Neural cell (in vitro differentiated cells): ENCODE results near the gene FASLG. TPM values are rescaled to one million over a fixed set of nuclear protein-coding genes. Genes with fewer than 3 reads are reported as not detected.

Experiments used
- H2AFZ ChIP-seq: fragments of 200-600, 300-800 bp; sonication (generic), shearing (Covaris generic); 2 replicates; pipeline ENCODE4 v1.6.0; 2014; ENCODE audit warnings: low read depth, mild to moderate bottlenecking, antibody characterized with exemption, low read length, moderate library complexity
- H3F3A ChIP-seq: fragments of 200-600 bp; shearing (Covaris generic); 2 replicates; pipeline ENCODE4 v1.6.1; 2016; ENCODE audit warnings: mild to moderate bottlenecking, moderate library complexity, mixed read lengths, antibody characterized with exemption, low read length; ENCODE audit not compliant: insufficient read depth, poor library complexity, severe bottlenecking
- H3K27ac ChIP-seq: fragments of 200-600, 300-800 bp; sonication (generic), shearing (Covaris generic); 2 replicates; pipeline ENCODE4 v1.5.1; 2014; ENCODE audit warnings: mild to moderate bottlenecking, low read length, moderate library complexity
- H3K27me3 ChIP-seq: fragments of 300-800, 200-600 bp; sonication (generic), shearing (Covaris generic); 2 replicates; pipeline ENCODE4 v1.6.0; 2014; ENCODE audit warnings: mild to moderate bottlenecking, low read depth, low read length, moderate library complexity; ENCODE audit not compliant: insufficient read depth
- H3K36me3 ChIP-seq: fragments of 300-800, 200-600 bp; sonication (generic), shearing (Covaris generic); 2 replicates; pipeline ENCODE4 v1.5.1; 2014; ENCODE audit warnings: mild to moderate bottlenecking, antibody characterized with exemption, low read length, moderate library complexity; ENCODE audit not compliant: insufficient read depth
- H3K4me2 ChIP-seq: fragments of 300-800, 200-600 bp; sonication (generic), shearing (Covaris generic); 2 replicates; pipeline ENCODE4 v1.6.0; 2014; ENCODE audit warnings: mild to moderate bottlenecking, low read length
- H3K4me3 ChIP-seq: fragments of 300-800, 200-600 bp; sonication (generic), shearing (Covaris generic); 2 replicates; pipeline ENCODE4 v1.5.1; 2014; ENCODE audit warnings: mild to moderate bottlenecking, low read length, moderate library complexity
- H3K79me2 ChIP-seq: fragments of 200-600 bp; shearing (Covaris generic); replicated peaks from 2 replicates; pipeline ENCODE4 v1.6.0; 2014; ENCODE audit warnings: mild to moderate bottlenecking, low read length, moderate library complexity; ENCODE audit not compliant: insufficient read depth
- H3K9ac ChIP-seq: fragments of 300-800, 200-600 bp; sonication (generic), shearing (Covaris generic); 2 replicates; pipeline ENCODE4 v1.6.1; 2016; ENCODE audit warnings: mild to moderate bottlenecking, low read length, mixed read lengths
- H3K9me2 ChIP-seq: fragments of 200-600 bp; shearing (Covaris generic); 2 replicates; pipeline ENCODE4 v1.6.1; 2016; ENCODE audit warnings: mild to moderate bottlenecking, low read length, mixed read lengths; ENCODE audit not compliant: insufficient read depth
- H3K9me3 ChIP-seq: fragments of 200-600, 300-800 bp; sonication (generic), shearing (Covaris generic); 2 replicates; pipeline ENCODE4 v1.6.1; 2016; ENCODE audit warnings: mild to moderate bottlenecking, mixed run types, low read length, moderate library complexity, mixed read lengths
- H4K20me1 ChIP-seq: fragments of 200-600 bp; shearing (Covaris generic); 2 replicates; pipeline ENCODE4 v1.6.1; 2016; ENCODE audit warnings: mild to moderate bottlenecking, mixed run types; ENCODE audit not compliant: insufficient read depth
- CTCF ChIP-seq: fragments of 450-650 bp; IDR thresholded peaks from 2 replicates; pipeline ENCODE4 v1.5.1; 2014; ENCODE audit warnings: antibody characterized with exemption, mild to moderate bottlenecking, moderate library complexity; ENCODE audit not compliant: poor library complexity, severe bottlenecking
- EP300 ChIP-seq: fragments of 450-650 bp; conservative IDR thresholded peaks from 2 replicates; pipeline ENCODE4 v1.6.1; 2014; ENCODE audit warnings: antibody characterized with exemption, mild to moderate bottlenecking, moderate library complexity; ENCODE audit not compliant: poor library complexity, severe bottlenecking
- EZH2 ChIP-seq: fragments of 200-600, 300-800 bp; shearing (Covaris generic), sonication (generic); IDR thresholded peaks from 2 replicates; pipeline ENCODE4 v1.6.1; 2014; ENCODE audit warnings: antibody characterized with exemption, low read length, borderline replicate concordance, mild to moderate bottlenecking; ENCODE audit not compliant: insufficient read depth, poor library complexity, severe bottlenecking
- MXI1 ChIP-seq: fragments of 450-650 bp; conservative IDR thresholded peaks from 2 replicates; pipeline ENCODE4 v1.6.1; 2014; ENCODE audit warnings: antibody characterized with exemption, mild to moderate bottlenecking; ENCODE audit not compliant: poor library complexity, severe bottlenecking
- POLR2AphosphoS5 ChIP-seq: IDR thresholded peaks from 2 replicates; pipeline ENCODE4 v1.6.1; 2012
- RAD21 ChIP-seq: fragments of 450-650 bp; conservative IDR thresholded peaks from 2 replicates; pipeline ENCODE4 v1.6.1; 2014; ENCODE audit warnings: antibody characterized with exemption, mild to moderate bottlenecking, moderate library complexity
- REST ChIP-seq: IDR thresholded peaks from 2 replicates; pipeline ENCODE4 v1.6.1; 2012; ENCODE audit warnings: borderline replicate concordance
- SMC3 ChIP-seq: fragments of 450-650 bp; conservative IDR thresholded peaks from 2 replicates; pipeline ENCODE4 v1.6.1; 2014; ENCODE audit warnings: antibody characterized with exemption, mild to moderate bottlenecking, moderate library complexity; ENCODE audit not compliant: poor library complexity
- TAF1 ChIP-seq: IDR thresholded peaks from 2 replicates; pipeline ENCODE4 v1.6.1; 2012; ENCODE audit warnings: low read depth
- polyA plus RNA-seq: library from polyadenylated mRNA; depleted of rRNA; stranded (reverse); fragments of >200 nt; gene quantifications from 2 replicates; pipeline ENCODE4 v1.2.3, GENCODE V29; 2014

The FASLG gene
- polyA plus RNA-seq, 1 donor from 2014 or later, result not detected

GRCh38 chr1:172638249-172638648 lies 20.7 kb upstream of the FASLG start:
- H3K9ac ChIP-seq, result no peak overlapping the region
- TF ChIP-seq MXI1 (no peak), EP300 (no peak), REST (no peak), RAD21 (no peak), CTCF (no peak), POLR2AphosphoS5 (no peak)
- H3K36me3 ChIP-seq, result no peaks in the 10 kb centered on the region
- no peak overlapping the region for H3K4me2 ChIP-seq
- H3K79me2 ChIP-seq, result no peaks in the 10 kb centered on the region
- no peak overlapping the region for H3K4me3 ChIP-seq
- H2AFZ ChIP-seq, result no peak overlapping the region
- no peak overlapping the region for H3K27ac ChIP-seq
- H4K20me1 ChIP-seq, result no peaks in the 10 kb centered on the region
- no peaks in the 10 kb centered on the region for H3K27me3 ChIP-seq
- no peaks in the 10 kb centered on the region for H3K9me3 ChIP-seq
- no peaks in the 10 kb centered on the region for H3F3A ChIP-seq
- no peaks in the 10 kb centered on the region for H3K9me2 ChIP-seq

- Histone ChIP-seq H2AFZ (no peak overlapping the region), H3K4me2 (no peak overlapping the region)
Measured at GRCh38 chr1:172638885-172639831, 19.7 kb upstream of the FASLG start.

More at GRCh38 chr1:172638885-172639831, 19.7 kb upstream of the FASLG start:
- no peak overlapping the region for H3K27ac ChIP-seq
- H3K9ac ChIP-seq, result no peak overlapping the region
- no peaks in the 10 kb centered on the region for H3K27me3 ChIP-seq
- no peak overlapping the region for H3K4me3 ChIP-seq
- H3K79me2 ChIP-seq, result no peaks in the 10 kb centered on the region
- H3K9me3 ChIP-seq, result no peaks in the 10 kb centered on the region
- no peaks in the 10 kb centered on the region for H3F3A ChIP-seq
- no peaks in the 10 kb centered on the region for H3K9me2 ChIP-seq
- TF ChIP-seq REST (no peak), MXI1 (no peak), RAD21 (no peak), TAF1 (no peak), POLR2AphosphoS5 (no peak), CTCF (no peak), EP300 (no peak), SMC3 (no peak), EZH2 (no peak)
- no peaks in the 10 kb centered on the region for H3K36me3 ChIP-seq
- no peaks in the 10 kb centered on the region for H4K20me1 ChIP-seq
